RWPE2 (cell line): ENCODE results near the gene PTGIS.

Experiments used
- ATAC-seq: fragments of 200-7000 bp; cut with Tn5 transposase; 3 replicates; pipeline ENCODE4 v1.9.1; 2021; ENCODE audit warnings: low read depth
- DNase-seq: peaks from one replicate; pipeline ENCODE4 v3.0.0-alpha.2; 2020; ENCODE audit warnings: low spot score
- H3K27ac ChIP-seq: fragments of 450-650 bp; 2 replicates; pipeline ENCODE4 v1.5.1; 2017; ENCODE audit warnings: mild to moderate bottlenecking; ENCODE audit not compliant: poor library complexity, severe bottlenecking
- H3K27me3 ChIP-seq: fragments of 250-450 bp; sonication (Bioruptor Pico); 2 replicates; pipeline ENCODE4 v1.5.1; 2021; ENCODE audit warnings: mild to moderate bottlenecking, moderate library complexity; ENCODE audit not compliant: insufficient read depth, poor library complexity, severe bottlenecking
- H3K36me3 ChIP-seq: fragments of 250-450 bp; sonication (Bioruptor Pico); 2 replicates; pipeline ENCODE4 v1.5.1; 2020; ENCODE audit warnings: low read depth, mild to moderate bottlenecking, moderate library complexity
- H3K4me1 ChIP-seq: fragments of 250-450 bp; sonication (Bioruptor Pico); 2 replicates; pipeline ENCODE4 v1.5.1; 2021; ENCODE audit warnings: mild to moderate bottlenecking, moderate library complexity; ENCODE audit not compliant: insufficient read depth, poor library complexity, severe bottlenecking
- H3K4me3 ChIP-seq: fragments of 250-450 bp; sonication (Bioruptor Pico); 2 replicates; pipeline ENCODE4 v1.5.1; 2021; ENCODE audit warnings: mild to moderate bottlenecking, moderate library complexity; ENCODE audit not compliant: severe bottlenecking
- H3K9me3 ChIP-seq: fragments of 250-450 bp; sonication (Bioruptor Pico); 2 replicates; pipeline ENCODE4 v1.5.1; 2021; ENCODE audit warnings: mild to moderate bottlenecking, moderate library complexity; ENCODE audit not compliant: severe bottlenecking
- TF ChIP-seq, protein P1 (sequence below): fragments of 450-650 bp; IDR thresholded peaks from one replicate; pipeline ENCODE4 v1.5.1; 2017; ENCODE audit warnings: mild to moderate bottlenecking, moderate library complexity; ENCODE audit not compliant: poor library complexity, severe bottlenecking

Gene PTGIS

DNA sequence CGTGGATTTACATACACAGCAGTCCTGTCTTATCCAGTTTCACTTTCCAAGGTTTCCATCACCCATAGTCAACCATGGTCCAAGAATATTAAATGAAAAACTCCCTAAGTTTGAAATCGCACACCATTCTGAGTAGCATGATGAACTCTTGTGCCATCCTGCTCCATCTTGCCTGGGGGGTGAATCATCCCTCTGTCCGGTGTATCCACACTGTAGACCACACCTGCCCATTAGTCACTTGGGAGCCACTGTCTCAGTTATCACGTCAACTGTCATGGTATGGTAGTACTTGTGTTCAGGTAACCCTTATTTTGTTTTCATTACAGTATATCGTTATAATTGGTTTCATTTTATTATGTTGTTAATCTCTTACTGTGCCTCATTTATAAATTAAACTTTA lies 38.5 kb downstream of the PTGIS start:
- DNase-seq (peak; percentile 93), ATAC-seq (peak; percentile 96)
- Histone ChIP-seq H3K36me3 (no peaks in the 10 kb centered on the region), H3K4me3 (no peak overlapping the region), H3K27me3 (no peaks in the 10 kb centered on the region), H3K4me1 (peaks cover 8% of the 10 kb centered on the region), H3K27ac (no peak overlapping the region), H3K9me3 (no peaks in the 10 kb centered on the region)
- TF ChIP-seq, protein P1, sequence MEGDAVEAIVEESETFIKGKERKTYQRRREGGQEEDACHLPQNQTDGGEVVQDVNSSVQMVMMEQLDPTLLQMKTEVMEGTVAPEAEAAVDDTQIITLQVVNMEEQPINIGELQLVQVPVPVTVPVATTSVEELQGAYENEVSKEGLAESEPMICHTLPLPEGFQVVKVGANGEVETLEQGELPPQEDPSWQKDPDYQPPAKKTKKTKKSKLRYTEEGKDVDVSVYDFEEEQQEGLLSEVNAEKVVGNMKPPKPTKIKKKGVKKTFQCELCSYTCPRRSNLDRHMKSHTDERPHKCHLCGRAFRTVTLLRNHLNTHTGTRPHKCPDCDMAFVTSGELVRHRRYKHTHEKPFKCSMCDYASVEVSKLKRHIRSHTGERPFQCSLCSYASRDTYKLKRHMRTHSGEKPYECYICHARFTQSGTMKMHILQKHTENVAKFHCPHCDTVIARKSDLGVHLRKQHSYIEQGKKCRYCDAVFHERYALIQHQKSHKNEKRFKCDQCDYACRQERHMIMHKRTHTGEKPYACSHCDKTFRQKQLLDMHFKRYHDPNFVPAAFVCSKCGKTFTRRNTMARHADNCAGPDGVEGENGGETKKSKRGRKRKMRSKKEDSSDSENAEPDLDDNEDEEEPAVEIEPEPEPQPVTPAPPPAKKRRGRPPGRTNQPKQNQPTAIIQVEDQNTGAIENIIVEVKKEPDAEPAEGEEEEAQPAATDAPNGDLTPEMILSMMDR = no peak

DNA sequence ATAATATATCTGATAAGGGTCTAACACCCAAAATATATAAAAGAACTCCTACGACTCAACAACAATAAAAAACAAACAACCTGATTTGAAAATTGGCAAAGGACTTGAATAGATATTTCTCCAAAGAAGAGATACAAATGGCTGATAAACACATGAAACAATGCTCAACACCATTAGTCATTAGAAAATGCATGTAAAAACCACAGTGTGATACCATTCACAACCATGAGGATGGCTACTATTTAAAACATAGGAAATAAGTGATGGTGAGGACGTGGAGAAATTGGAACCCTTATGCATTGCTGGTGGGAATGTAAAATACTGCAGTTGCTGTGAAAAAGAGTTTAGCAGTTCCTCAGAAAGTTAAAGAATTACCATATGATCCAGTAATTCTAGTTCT lies 41.4 kb downstream of the PTGIS start:
- no peaks in the 10 kb centered on the region for H3K27me3 ChIP-seq
- no peak overlapping the region for H3K27ac ChIP-seq
- H3K4me3 ChIP-seq = no peak overlapping the region
- ATAC-seq (no peak), DNase-seq (no peak)
- TF ChIP-seq, protein P1 = no peak
- no peaks in the 10 kb centered on the region for H3K9me3 ChIP-seq
- no peaks in the 10 kb centered on the region for H3K36me3 ChIP-seq
- peaks cover 8% of the 10 kb centered on the region for H3K4me1 ChIP-seq

GRCh38 chr20:49526056-49526455 lies 41.9 kb downstream of the PTGIS start:
- no peak for DNase-seq
- Histone ChIP-seq H3K4me3 (no peak overlapping the region), H3K36me3 (no peaks in the 10 kb centered on the region), H3K4me1 (peaks cover 8% of the 10 kb centered on the region), H3K27me3 (no peaks in the 10 kb centered on the region), H3K9me3 (no peaks in the 10 kb centered on the region), H3K27ac (no peak overlapping the region)
- no peak for ATAC-seq
- TF ChIP-seq, protein P1 = no peak

GRCh38 chr20:49523767-49524360 lies 44.1 kb downstream of the PTGIS start:
- TF ChIP-seq, protein P1 = no peak
- H3K4me3 ChIP-seq = no peak overlapping the region

DNA sequence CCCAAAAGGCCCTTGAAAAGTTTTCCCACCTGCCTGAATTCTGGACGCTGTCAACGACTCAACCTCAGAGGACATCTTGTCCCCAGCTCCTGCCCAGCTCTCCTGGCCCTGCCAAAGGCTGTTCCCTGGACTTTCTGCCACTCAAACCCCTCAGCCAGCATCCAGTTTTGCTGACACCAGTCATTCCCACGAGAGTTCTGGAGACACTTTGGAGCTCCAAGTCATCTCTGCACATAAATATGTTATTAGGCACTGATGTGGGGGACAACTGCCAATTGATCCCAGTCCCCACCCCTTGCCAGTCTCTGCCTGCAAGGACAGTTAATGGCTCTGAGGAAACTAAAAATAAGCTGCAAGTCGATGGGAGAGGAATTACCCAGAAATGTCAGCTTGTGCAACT lies 46.6 kb downstream of the PTGIS start:
- no peak overlapping the region for H3K4me3 ChIP-seq
- no peak for DNase-seq
- no peaks in the 10 kb centered on the region for H3K4me1 ChIP-seq
- H3K27me3 ChIP-seq = no peaks in the 10 kb centered on the region
- TF ChIP-seq, protein P1 = no peak
- H3K36me3 ChIP-seq = no peaks in the 10 kb centered on the region
- no peak overlapping the region for H3K27ac ChIP-seq
- no peak for ATAC-seq
- no peaks in the 10 kb centered on the region for H3K9me3 ChIP-seq

More at GRCh38 chr20:49523767-49524360, 44.1 kb downstream of the PTGIS start:
- ATAC-seq (no peak), DNase-seq (no peak)
- no peaks in the 10 kb centered on the region for H3K27me3 ChIP-seq
- no peaks in the 10 kb centered on the region for H3K9me3 ChIP-seq
- H3K27ac ChIP-seq = no peak overlapping the region
- H3K36me3 ChIP-seq = no peaks in the 10 kb centered on the region
- H3K4me1 ChIP-seq = no peaks in the 10 kb centered on the region
